Spleen (tissue), 11 donors: Measurements from ENCODE around the gene S1PR5. TPM values are rescaled to one million over a fixed set of nuclear protein-coding genes. Genes with fewer than 3 reads are reported as not detected.

Experiments
- DNase-seq: peaks from one replicate; pipeline ENCODE4 v3.0.0-alpha.2; 2020
- H3K27ac ChIP-seq, 8 donors: fragments of 200-600 bp; sonication (generic) in 7 of 8; 1 replicate in 4 of 8; 2 replicates in 4 of 8; pipeline versions ENCODE4 v1.5.0 to v1.8.0; 2016 to 2021; ENCODE audit warnings: inconsistent platforms in 4 of 8, mild to moderate bottlenecking in 4 of 8, moderate library complexity in 1 of 8
- H3K27me3 ChIP-seq, 7 donors: fragments of 200-600 bp; sonication (generic) in 6 of 7; replicated peaks in 1 of 7; 1 replicate in 4 of 7; 2 replicates in 3 of 7; pipeline versions ENCODE4 v1.5.0 to v1.8.0; 2016 to 2021; ENCODE audit warnings: inconsistent platforms in 3 of 7, mild to moderate bottlenecking in 1 of 7
- H3K36me3 ChIP-seq, 6 donors: fragments of 200-600 bp; sonication (generic) in 5 of 6; 1 replicate in 4 of 6; 2 replicates in 2 of 6; pipeline versions ENCODE4 v1.5.0 to v1.8.0; 2016 to 2021; ENCODE audit warnings: inconsistent platforms in 2 of 6
- H3K4me1 ChIP-seq, 6 donors: fragments of 200-600 bp; sonication (generic) in 5 of 6; 1 replicate in 3 of 6; 2 replicates in 3 of 6; pipeline versions ENCODE4 v1.5.0 to v1.8.0; 2016 to 2021; ENCODE audit warnings: inconsistent platforms in 3 of 6
- H3K4me3 ChIP-seq, 8 donors: fragments of 200-600 bp; sonication (generic) in 7 of 8; 1 replicate in 4 of 8; 2 replicates in 4 of 8; pipeline versions ENCODE4 v1.5.0 to v1.8.0; 2016 to 2021; ENCODE audit warnings: inconsistent platforms in 4 of 8, mild to moderate bottlenecking in 4 of 8, moderate library complexity in 2 of 8
- H3K9me3 ChIP-seq, 8 donors: fragments of 200-600 bp; sonication (generic) in 7 of 8; 1 replicate in 4 of 8; 2 replicates in 4 of 8; pipeline versions ENCODE4 v1.5.0 to v1.8.0; 2016 to 2021; ENCODE audit warnings: inconsistent platforms in 4 of 8
- CTCF ChIP-seq, 11 experiments: fragments of 200-600 bp in 7 of 11; fragments of 450-650 bp in 4 of 11; sonication (generic) in 4 of 11; IDR thresholded peaks in 8 of 11; conservative IDR thresholded peaks in 3 of 11; 1 replicate in 7 of 11; 2 replicates in 4 of 11; pipeline versions ENCODE4 v1.4.0 to v1.8.0; 2016 to 2021; ENCODE audit warnings: antibody characterized with exemption in 11 of 11, inconsistent platforms in 4 of 11, mild to moderate bottlenecking in 1 of 11
- POLR2A ChIP-seq, 3 donors: fragments of 450-650 bp; IDR thresholded peaks; one replicate each; pipeline ENCODE4 v1.5.1; 2017; ENCODE audit warnings: antibody characterized with exemption in 3 of 3, mild to moderate bottlenecking in 1 of 3
- POLR2AphosphoS5 ChIP-seq, 3 donors: sonication (generic); formaldehyde crosslinking; IDR thresholded peaks; one replicate each; pipeline ENCODE4 v1.5.1; 2017; ENCODE audit warnings: antibody characterized with exemption in 3 of 3
- WGBS, 5 donors: extraction: QIAGEN DNeasy Blood & Tissue Kit in 3 of 5; methylation state at CpG; one replicate each; pipeline versions ENCODE4 v1.1.5 to v1.1.7; 2013 to 2018; 5-methylcytosine and 5-hydroxymethylcytosine counted together
- intact Hi-C: fragments of 100-400 bp; cut with DNase I; formaldehyde crosslinking; loops from one replicate; pipeline ENCODE4 v1.15.0; 2023; ENCODE audit warnings: low total_unique reads
- polyA plus RNA-seq, 3 donors: library from polyadenylated mRNA; stranded (reverse); fragments of 200-250 nt; gene quantifications; one replicate each; pipeline ENCODE4 v1.2.1, GENCODE V29; 2013
- total RNA-seq, 7 donors: library from RNA; depleted of rRNA in 3 of 7; stranded (reverse); fragments of >200 nt in 3 of 7; fragmentation: NEBNext Ultra II Directional in 4 of 7; extraction: Animal tissue kit (Norgen Biotek cat#: 25700) in 4 of 7; gene quantifications; one replicate each; pipeline versions ENCODE4 v1.1.0 to v1.2.1, GENCODE V29; 2016 to 2021
- donor health status: healthy with polysubstance abuse.
- donor health status: DM: no; HTN: no; CAD: no; lungs with moderate emphysema.
- donor health status: DM: no; HTN: no; CAD: no.
- donor health status: Bipolar disorder and iron deficiency.
- donor health status: healthy.
- donor health status: DM: no; HTN: no; CAD: no.
- donor health status: DM: yes; HTN: yes; CAD: no.

S1PR5 gene
- total and polyA plus RNA-seq, 10 donors: 0.52 to 21.2 (median 6.0) TPM

- H3K27ac ChIP-seq: peak overlapping the region in 2 of 8 donors; percentile 3 to 14
- H3K36me3 ChIP-seq: peaks cover 0 to 99% (median 87%) of the 10 kb centered on the region in 6 donors
- no peak overlapping the region for H3K4me3 ChIP-seq
- H3K27me3 ChIP-seq: no peaks in the 10 kb centered on the region
- H3K9me3 ChIP-seq: no peaks in the 10 kb centered on the region
- intact Hi-C loops: no loop called here
- no peak for TF ChIP-seq POLR2AphosphoS5 (IDR thresholded peaks at IDR 0.05)
- no peak for TF ChIP-seq POLR2A (IDR thresholded peaks at IDR 0.05)
- no peak for TF ChIP-seq CTCF (IDR thresholded peaks at IDR 0.05 in 8 of 11, conservative IDR thresholded peaks at IDR 0.05 in 3 of 11)
- DNase-seq: no peak
- 80 to 92% (median 86%) methylated on average over 5 to 6 of the region's 6 CpGs for WGBS, 5 donors
- peaks cover 23 to 80% (median 43%) of the 10 kb centered on the region in 6 donors for H3K4me1 ChIP-seq
These were observed 33.1 kb upstream of the S1PR5 start for GRCh38 chr19:10550336-10550735.

- WGBS, 5 donors: 87 to 95% (median 89%) methylated on average over 7 of the region's 7 CpGs
- peaks cover 0 to 95% (median 81%) of the 10 kb centered on the region in 6 donors for H3K36me3 ChIP-seq
- intact Hi-C loops: no loop called here
- TF ChIP-seq POLR2AphosphoS5 (IDR thresholded peaks at IDR 0.05) (no peak), POLR2A (IDR thresholded peaks at IDR 0.05) (no peak), CTCF (IDR thresholded peaks at IDR 0.05 in 8 of 11, conservative IDR thresholded peaks at IDR 0.05 in 3 of 11) (no peak)
- no peak for DNase-seq
- H3K4me3 ChIP-seq: no peak overlapping the region
- peak overlapping the region in 2 of 8 donors; percentile 3 to 14 for H3K27ac ChIP-seq
- peaks cover 25 to 80% (median 43%) of the 10 kb centered on the region in 6 donors for H3K4me1 ChIP-seq
- no peaks in the 10 kb centered on the region for H3K27me3 ChIP-seq
- no peaks in the 10 kb centered on the region for H3K9me3 ChIP-seq
These were observed 32.5 kb upstream of the S1PR5 start for GRCh38 chr19:10549733-10550132.

GRCh38 chr19:10548746-10549276 is 31.6 kb upstream of the S1PR5 start:
- DNase-seq: no peak
- H3K27me3 ChIP-seq: no peaks in the 10 kb centered on the region
- 92 to 98% (median 96%) methylated on average over 13 to 18 of the region's 18 CpGs for WGBS, 5 donors

More at GRCh38 chr19:10548746-10549276, 31.6 kb upstream of the S1PR5 start:
- TF ChIP-seq CTCF (IDR thresholded peaks at IDR 0.05 in 8 of 11, conservative IDR thresholded peaks at IDR 0.05 in 3 of 11): no peak
- no peak for TF ChIP-seq POLR2A (IDR thresholded peaks at IDR 0.05)
- TF ChIP-seq POLR2AphosphoS5 (IDR thresholded peaks at IDR 0.05): peak in 1 of 3 donors; percentile 36
- intact Hi-C loops: no loop called here
- Histone ChIP-seq H3K9me3 (no peaks in the 10 kb centered on the region), H3K4me1 (peaks cover 20 to 77% (median 40%) of the 10 kb centered on the region in 6 donors), H3K36me3 (peaks cover 0 to 86% (median 72%) of the 10 kb centered on the region in 6 donors), H3K27ac (no peak overlapping the region), H3K4me3 (no peak overlapping the region)
